HEK293 (cell line): ENCODE measurements around the gene SIGLEC1.

Experiments used
- MYNN ChIP-seq: fragments of 450-650 bp; formaldehyde crosslinking; IDR thresholded peaks from 2 replicates; pipeline ENCODE4 v1.5.1; 2016; ENCODE audit warnings: missing biosample characterization, missing genetic modification characterization, borderline replicate concordance
- YY1 ChIP-seq: fragments of 450-650 bp; formaldehyde crosslinking; IDR thresholded peaks from 2 replicates; pipeline ENCODE4 v1.5.1; 2018; ENCODE audit warnings: missing biosample characterization, missing genetic modification characterization
- ZNF398 ChIP-seq: fragments of 450-650 bp; formaldehyde crosslinking; IDR thresholded peaks from 2 replicates; pipeline ENCODE4 v1.5.1; 2017; ENCODE audit warnings: missing biosample characterization, missing genetic modification characterization
- ZNF501 ChIP-seq: fragments of 450-650 bp; formaldehyde crosslinking; IDR thresholded peaks from 2 replicates; pipeline ENCODE4 v1.5.1; 2016; ENCODE audit warnings: missing biosample characterization, missing genetic modification characterization
- ZNF560 ChIP-seq: fragments of 450-650 bp; formaldehyde crosslinking; IDR thresholded peaks from 2 replicates; pipeline ENCODE4 v1.5.1; 2017; ENCODE audit warnings: missing biosample characterization, missing genetic modification characterization, borderline replicate concordance
- ZNF785 ChIP-seq: fragments of 450-650 bp; formaldehyde crosslinking; IDR thresholded peaks from 2 replicates; pipeline ENCODE4 v1.5.1; 2016; ENCODE audit warnings: missing biosample characterization, missing genetic modification characterization
- ZSCAN18 ChIP-seq: fragments of 450-650 bp; formaldehyde crosslinking; IDR thresholded peaks from 2 replicates; pipeline ENCODE4 v1.5.1; 2016; ENCODE audit warnings: missing biosample characterization, missing genetic modification characterization
- TF ChIP-seq, protein P1 (sequence below): fragments of 450-650 bp; formaldehyde crosslinking; IDR thresholded peaks from 2 replicates; pipeline ENCODE4 v1.5.1; 2016; ENCODE audit warnings: missing biosample characterization, missing genetic modification characterization
- TF ChIP-seq, protein P2 (sequence below): fragments of 450-650 bp; formaldehyde crosslinking; IDR thresholded peaks from 2 replicates; pipeline ENCODE4 v1.5.1; 2016; ENCODE audit warnings: missing biosample characterization, missing genetic modification characterization, borderline replicate concordance
- TF ChIP-seq, protein P3 (sequence below): fragments of 450-650 bp; formaldehyde crosslinking; IDR thresholded peaks from 2 replicates; pipeline ENCODE4 v1.5.1; 2016; ENCODE audit warnings: missing biosample characterization, missing genetic modification characterization

DNA sequence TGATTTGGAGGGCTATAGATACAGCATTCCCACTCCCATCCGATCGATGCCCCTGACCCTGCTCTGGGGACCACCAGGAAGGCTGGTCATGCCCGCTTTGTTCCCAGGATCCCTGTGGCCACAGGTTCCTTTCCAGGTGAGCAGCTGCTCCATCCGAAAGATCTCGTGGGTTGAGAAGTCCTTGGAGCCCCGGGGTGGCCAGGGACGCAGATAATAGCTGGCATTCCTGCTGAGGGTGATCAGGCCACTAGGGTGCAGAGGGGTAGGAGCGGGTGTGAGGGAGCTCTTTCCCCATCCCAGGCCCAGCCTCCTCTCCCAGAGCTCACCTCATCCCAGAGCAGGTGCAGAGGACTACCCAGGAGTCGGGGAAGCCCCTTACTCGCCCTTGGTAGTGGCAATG lies 38.0 kb downstream of the SIGLEC1 start:
- TF ChIP-seq, protein P1, sequence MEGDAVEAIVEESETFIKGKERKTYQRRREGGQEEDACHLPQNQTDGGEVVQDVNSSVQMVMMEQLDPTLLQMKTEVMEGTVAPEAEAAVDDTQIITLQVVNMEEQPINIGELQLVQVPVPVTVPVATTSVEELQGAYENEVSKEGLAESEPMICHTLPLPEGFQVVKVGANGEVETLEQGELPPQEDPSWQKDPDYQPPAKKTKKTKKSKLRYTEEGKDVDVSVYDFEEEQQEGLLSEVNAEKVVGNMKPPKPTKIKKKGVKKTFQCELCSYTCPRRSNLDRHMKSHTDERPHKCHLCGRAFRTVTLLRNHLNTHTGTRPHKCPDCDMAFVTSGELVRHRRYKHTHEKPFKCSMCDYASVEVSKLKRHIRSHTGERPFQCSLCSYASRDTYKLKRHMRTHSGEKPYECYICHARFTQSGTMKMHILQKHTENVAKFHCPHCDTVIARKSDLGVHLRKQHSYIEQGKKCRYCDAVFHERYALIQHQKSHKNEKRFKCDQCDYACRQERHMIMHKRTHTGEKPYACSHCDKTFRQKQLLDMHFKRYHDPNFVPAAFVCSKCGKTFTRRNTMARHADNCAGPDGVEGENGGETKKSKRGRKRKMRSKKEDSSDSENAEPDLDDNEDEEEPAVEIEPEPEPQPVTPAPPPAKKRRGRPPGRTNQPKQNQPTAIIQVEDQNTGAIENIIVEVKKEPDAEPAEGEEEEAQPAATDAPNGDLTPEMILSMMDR (tag by site-specific recombination), result no peak
- TF ChIP-seq ZNF398 (tag by site-specific recombination) (no peak), YY1 (tag by site-specific recombination) (no peak), ZSCAN18 (no peak), ZNF785 (tag by site-specific recombination) (no peak), ZNF560 (tag by site-specific recombination) (no peak), MYNN (tag by site-specific recombination) (no peak), ZNF501 (tag by site-specific recombination) (no peak)
- TF ChIP-seq, protein P2, sequence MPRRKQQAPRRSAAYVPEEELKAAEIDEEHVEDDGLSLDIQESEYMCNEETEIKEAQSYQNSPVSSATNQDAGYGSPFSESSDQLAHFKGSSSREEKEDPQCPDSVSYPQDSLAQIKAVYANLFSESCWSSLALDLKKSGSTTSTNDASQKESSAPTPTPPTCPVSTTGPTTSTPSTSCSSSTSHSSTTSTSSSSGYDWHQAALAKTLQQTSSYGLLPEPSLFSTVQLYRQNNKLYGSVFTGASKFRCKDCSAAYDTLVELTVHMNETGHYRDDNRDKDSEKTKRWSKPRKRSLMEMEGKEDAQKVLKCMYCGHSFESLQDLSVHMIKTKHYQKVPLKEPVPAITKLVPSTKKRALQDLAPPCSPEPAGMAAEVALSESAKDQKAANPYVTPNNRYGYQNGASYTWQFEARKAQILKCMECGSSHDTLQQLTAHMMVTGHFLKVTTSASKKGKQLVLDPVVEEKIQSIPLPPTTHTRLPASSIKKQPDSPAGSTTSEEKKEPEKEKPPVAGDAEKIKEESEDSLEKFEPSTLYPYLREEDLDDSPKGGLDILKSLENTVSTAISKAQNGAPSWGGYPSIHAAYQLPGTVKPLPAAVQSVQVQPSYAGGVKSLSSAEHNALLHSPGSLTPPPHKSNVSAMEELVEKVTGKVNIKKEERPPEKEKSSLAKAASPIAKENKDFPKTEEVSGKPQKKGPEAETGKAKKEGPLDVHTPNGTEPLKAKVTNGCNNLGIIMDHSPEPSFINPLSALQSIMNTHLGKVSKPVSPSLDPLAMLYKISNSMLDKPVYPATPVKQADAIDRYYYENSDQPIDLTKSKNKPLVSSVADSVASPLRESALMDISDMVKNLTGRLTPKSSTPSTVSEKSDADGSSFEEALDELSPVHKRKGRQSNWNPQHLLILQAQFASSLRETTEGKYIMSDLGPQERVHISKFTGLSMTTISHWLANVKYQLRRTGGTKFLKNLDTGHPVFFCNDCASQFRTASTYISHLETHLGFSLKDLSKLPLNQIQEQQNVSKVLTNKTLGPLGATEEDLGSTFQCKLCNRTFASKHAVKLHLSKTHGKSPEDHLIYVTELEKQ (tag by site-specific recombination), result no peak
- TF ChIP-seq, protein P3, sequence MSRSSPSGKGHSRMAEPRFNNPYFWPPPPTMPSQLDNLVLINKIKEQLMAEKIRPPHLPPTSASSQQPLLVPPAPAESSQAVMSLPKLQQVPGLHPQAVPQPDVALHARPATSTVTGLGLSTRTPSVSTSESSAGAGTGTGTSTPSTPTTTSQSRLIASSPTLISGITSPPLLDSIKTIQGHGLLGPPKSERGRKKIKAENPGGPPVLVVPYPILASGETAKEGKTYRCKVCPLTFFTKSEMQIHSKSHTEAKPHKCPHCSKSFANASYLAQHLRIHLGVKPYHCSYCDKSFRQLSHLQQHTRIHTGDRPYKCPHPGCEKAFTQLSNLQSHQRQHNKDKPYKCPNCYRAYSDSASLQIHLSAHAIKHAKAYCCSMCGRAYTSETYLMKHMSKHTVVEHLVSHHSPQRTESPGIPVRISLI (tag by site-specific recombination), result no peak
